ENCODE measurements around the gene RREB1. TPM values are rescaled to one million over a fixed set of nuclear protein-coding genes. Genes with fewer than 3 reads are reported as not detected.

Gene RREB1
- total RNA-seq, 1 donor from 2014 or later, result 16.6 TPM

GRCh38 chr6:7300926-7301325, 193.2 kb downstream of the RREB1 start:
- no peak for FAIRE-seq
- peaks cover 14% of the 10 kb centered on the region for H3K36me3 ChIP-seq (ENCODE audit: control insufficient read depth, insufficient read depth, low read length)
- H3K4me3 ChIP-seq (ENCODE audit: low read depth, low read length), result no peak overlapping the region

More at GRCh38 chr6:7300926-7301325, 193.2 kb downstream of the RREB1 start:
- TF ChIP-seq CTCF (IDR thresholded peaks at IDR 0.05; ENCODE audit: insufficient read depth, low read length, severe bottlenecking), result no peak
- DNase-seq (ENCODE audit: low read depth), result no peak
- H3K27me3 ChIP-seq (ENCODE audit: control insufficient read depth, insufficient read depth, low read length), result no peaks in the 10 kb centered on the region

Other genes starting within 250 kb of the RREB1 start
- 36.9 and 54.3 TPM in 2 replicates for gene SSR1, start 205.2 kb downstream of the RREB1 start, total RNA-seq

All from bronchial epithelial cell (primary cell).